Prostate gland (tissue), 2 donors: ENCODE results near the gene SLFN12L.

Experiments
- POLR2A ChIP-seq: fragments of 450-650 bp; IDR thresholded peaks from one replicate; pipeline ENCODE4 v1.6.1; 2016; ENCODE audit warnings: antibody characterized with exemption, mild to moderate bottlenecking
- POLR2AphosphoS5 ChIP-seq: sonication (generic); formaldehyde crosslinking; IDR thresholded peaks from one replicate; pipeline ENCODE4 v1.6.1; 2017; ENCODE audit warnings: antibody characterized with exemption
- TF ChIP-seq, protein P1 (sequence below), 4 experiments: fragments of 200-600 bp in 2 of 4; fragments of 450-650 bp in 2 of 4; sonication (generic) in 2 of 4; IDR thresholded peaks; 1 replicate in 3 of 4; 2 replicates in 1 of 4; pipeline ENCODE4 v1.5.1; 2016 to 2019; ENCODE audit warnings: antibody characterized with exemption in 4 of 4, mild to moderate bottlenecking in 2 of 4, moderate library complexity in 2 of 4

DNA sequence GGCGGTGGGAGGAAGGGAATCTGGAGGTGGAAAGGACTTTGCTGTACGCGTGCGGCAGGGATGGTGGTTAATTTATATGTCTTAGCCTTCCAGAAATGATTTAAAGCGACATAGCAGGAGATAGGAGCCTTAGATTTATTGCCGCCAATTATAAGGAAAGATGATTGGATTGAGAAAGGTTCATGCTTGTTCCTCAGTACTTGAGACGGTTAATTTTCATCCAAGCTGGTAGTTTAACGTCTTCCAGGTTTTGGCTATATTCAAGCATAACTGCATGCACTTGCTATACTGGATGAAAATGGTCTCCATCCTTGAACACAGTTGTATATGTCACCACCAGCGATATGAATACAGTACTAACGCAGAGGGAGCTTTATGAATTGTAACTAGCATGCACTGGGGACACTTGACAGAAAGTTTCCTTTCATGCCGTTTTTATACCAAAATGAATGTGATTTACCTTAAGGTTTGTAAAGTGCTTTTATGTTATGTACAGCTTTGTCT, 41.5 kb upstream of the SLFN12L start:
- TF ChIP-seq POLR2A (no peak), POLR2AphosphoS5 (no peak)
- TF ChIP-seq, protein P1, sequence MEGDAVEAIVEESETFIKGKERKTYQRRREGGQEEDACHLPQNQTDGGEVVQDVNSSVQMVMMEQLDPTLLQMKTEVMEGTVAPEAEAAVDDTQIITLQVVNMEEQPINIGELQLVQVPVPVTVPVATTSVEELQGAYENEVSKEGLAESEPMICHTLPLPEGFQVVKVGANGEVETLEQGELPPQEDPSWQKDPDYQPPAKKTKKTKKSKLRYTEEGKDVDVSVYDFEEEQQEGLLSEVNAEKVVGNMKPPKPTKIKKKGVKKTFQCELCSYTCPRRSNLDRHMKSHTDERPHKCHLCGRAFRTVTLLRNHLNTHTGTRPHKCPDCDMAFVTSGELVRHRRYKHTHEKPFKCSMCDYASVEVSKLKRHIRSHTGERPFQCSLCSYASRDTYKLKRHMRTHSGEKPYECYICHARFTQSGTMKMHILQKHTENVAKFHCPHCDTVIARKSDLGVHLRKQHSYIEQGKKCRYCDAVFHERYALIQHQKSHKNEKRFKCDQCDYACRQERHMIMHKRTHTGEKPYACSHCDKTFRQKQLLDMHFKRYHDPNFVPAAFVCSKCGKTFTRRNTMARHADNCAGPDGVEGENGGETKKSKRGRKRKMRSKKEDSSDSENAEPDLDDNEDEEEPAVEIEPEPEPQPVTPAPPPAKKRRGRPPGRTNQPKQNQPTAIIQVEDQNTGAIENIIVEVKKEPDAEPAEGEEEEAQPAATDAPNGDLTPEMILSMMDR (IDR thresholded peaks at IDR 0.05) = no peak
